ENCODE measurements around the gene NEGR1. TPM values are rescaled to one million over a fixed set of nuclear protein-coding genes. Genes with fewer than 3 reads are reported as not detected.

Gene NEGR1
- total and polyA plus RNA-seq, 4 donors, result 0.08 to 0.14 (median 0.12) TPM; not detected in 1

GRCh38 chr1:72056516-72056915 is 225.8 kb downstream of the NEGR1 start:
- Histone ChIP-seq H3K9me3 (ENCODE audit: control insufficient read depth in 4 of 4, low read length in 3 of 4) (no peaks in the 10 kb centered on the region), H3K27me3 (ENCODE audit: control insufficient read depth in 4 of 4, insufficient read depth in 4 of 4, low read length in 3 of 4) (no peaks in the 10 kb centered on the region), H3K9ac (ENCODE audit: low read depth in 1 of 2, low read length in 2 of 2) (no peak overlapping the region), H3K4me3 (ENCODE audit: low read depth in 1 of 3, low read length in 3 of 3) (no peak overlapping the region), H3K27ac (ENCODE audit: low read depth in 1 of 2, low read length in 2 of 2) (no peak overlapping the region), H3K4me1 (ENCODE audit: control insufficient read depth in 4 of 4, insufficient read depth in 4 of 4, low read length in 3 of 4) (no peaks in the 10 kb centered on the region), H3K36me3 (ENCODE audit: control insufficient read depth in 4 of 4, insufficient read depth in 3 of 4, low read depth in 1 of 4, low read length in 3 of 4) (no peaks in the 10 kb centered on the region)
- no peak for DNase-seq (ENCODE audit: low spot score)
- 77% methylated on average over 2 of the region's 2 CpGs for WGBS
- TF ChIP-seq MAX (IDR thresholded peaks at IDR 0.05) (no peak), RAD21 (IDR thresholded peaks at IDR 0.05) (no peak), JUND (IDR thresholded peaks at IDR 0.05) (no peak), ZBTB33 (IDR thresholded peaks at IDR 0.05) (no peak), YY1 (IDR thresholded peaks at IDR 0.05) (no peak), EGR1 (IDR thresholded peaks at IDR 0.05; ENCODE audit: low read depth in 2 of 2) (no peak), TAF1 (conservative IDR thresholded peaks at IDR 0.05) (no peak), FOXA1 (IDR thresholded peaks at IDR 0.05) (no peak), RXRA (IDR thresholded peaks at IDR 0.05) (no peak), REST (IDR thresholded peaks at IDR 0.05) (no peak), HNF4G (IDR thresholded peaks at IDR 0.05) (no peak), CTCF (IDR thresholded peaks at IDR 0.05; ENCODE audit: low read depth, low read length, missing input control) (no peak), ATF3 (IDR thresholded peaks at IDR 0.05) (no peak), HNF4A (conservative IDR thresholded peaks at IDR 0.05) (no peak), NR2F2 (IDR thresholded peaks at IDR 0.05) (no peak), FOXA2 (IDR thresholded peaks at IDR 0.05) (no peak)

DNA sequence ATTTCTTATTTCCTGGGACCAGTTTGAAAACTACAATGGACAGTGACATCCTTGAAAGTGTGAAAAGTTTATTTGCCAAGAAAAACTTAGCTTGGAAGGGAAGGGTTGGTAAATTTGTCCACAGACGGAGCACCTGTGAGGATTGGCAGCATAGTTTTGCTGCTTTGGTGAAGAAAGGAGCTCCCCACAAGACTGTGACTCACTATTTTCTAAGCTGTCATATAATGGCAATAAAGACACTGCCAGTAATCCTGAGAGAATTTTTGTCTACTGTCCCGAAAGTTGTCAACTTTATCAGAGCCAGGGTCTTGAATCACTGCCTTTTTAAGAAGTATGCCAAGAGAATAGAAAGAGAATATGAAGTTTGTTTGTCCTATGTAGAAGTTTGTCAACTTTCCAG is 230.8 kb downstream of the NEGR1 start:
- WGBS, result 61% methylated on average over 2 of the region's 2 CpGs
- Histone ChIP-seq H3K4me3 (ENCODE audit: low read depth in 1 of 3, low read length in 3 of 3) (no peak overlapping the region), H3K36me3 (ENCODE audit: control insufficient read depth in 4 of 4, insufficient read depth in 3 of 4, low read depth in 1 of 4, low read length in 3 of 4) (no peaks in the 10 kb centered on the region), H3K9me3 (ENCODE audit: control insufficient read depth in 4 of 4, low read length in 3 of 4) (no peaks in the 10 kb centered on the region), H3K4me1 (ENCODE audit: control insufficient read depth in 4 of 4, insufficient read depth in 4 of 4, low read length in 3 of 4) (no peaks in the 10 kb centered on the region), H3K9ac (ENCODE audit: low read depth in 1 of 2, low read length in 2 of 2) (no peak overlapping the region), H3K27ac (ENCODE audit: low read depth in 1 of 2, low read length in 2 of 2) (no peak overlapping the region), H3K27me3 (ENCODE audit: control insufficient read depth in 4 of 4, insufficient read depth in 4 of 4, low read length in 3 of 4) (no peaks in the 10 kb centered on the region)
- DNase-seq (ENCODE audit: low spot score), result no peak
- TF ChIP-seq FOXA1 (IDR thresholded peaks at IDR 0.05), result no peak
- no peak for TF ChIP-seq JUND (IDR thresholded peaks at IDR 0.05)
- TF ChIP-seq GABPA (IDR thresholded peaks at IDR 0.05 in 1 of 2, conservative IDR thresholded peaks at IDR 0.05 in 1 of 2), result no peak
- TF ChIP-seq EGR1 (IDR thresholded peaks at IDR 0.05; ENCODE audit: low read depth in 2 of 2), result no peak
- TF ChIP-seq SP1 (IDR thresholded peaks at IDR 0.05), result no peak
- TF ChIP-seq NR2F2 (IDR thresholded peaks at IDR 0.05), result no peak
- no peak for TF ChIP-seq TAF1 (conservative IDR thresholded peaks at IDR 0.05)
- TF ChIP-seq MAX (IDR thresholded peaks at IDR 0.05), result no peak
- no peak for TF ChIP-seq RXRA (IDR thresholded peaks at IDR 0.05)
- TF ChIP-seq FOXA2 (IDR thresholded peaks at IDR 0.05), result no peak
- no peak for TF ChIP-seq YY1 (IDR thresholded peaks at IDR 0.05)
- no peak for TF ChIP-seq HNF4A (conservative IDR thresholded peaks at IDR 0.05)
- no peak for TF ChIP-seq REST (IDR thresholded peaks at IDR 0.05)
- TF ChIP-seq RAD21 (IDR thresholded peaks at IDR 0.05), result no peak
